B cell (primary cell): Measurements from ENCODE around the gene VIPR2. TPM values are rescaled to one million over a fixed set of nuclear protein-coding genes. Genes with fewer than 3 reads are reported as not detected.

Experiments
- ATAC-seq: fragments of 200-7000 bp; cut with Tn5 transposase; one replicate; pipeline ENCODE4 v1.10.0; 2021; ENCODE audit warnings: low read depth, mild to moderate bottlenecking, moderate number of reproducible peaks, moderate library complexity
- CTCF ChIA-PET: fragments of 350-600 bp; sonication (Branson Sonifier 250); formaldehyde crosslinking; loops from one replicate; lab custom pipeline; 2021; ENCODE audit warnings: antibody characterized with exemption, inconsistent platforms; lab: Charles Lee
- POLR2A ChIA-PET: fragments of 350-600 bp; sonication (Branson Sonifier 250); formaldehyde crosslinking; loops from one replicate; lab custom pipeline; 2021; ENCODE audit warnings: antibody characterized with exemption; lab: Charles Lee
- DNase-seq: peaks from one replicate; pipeline ENCODE4 v3.0.0; 2013
- H2AFZ ChIP-seq: 2 replicates; pipeline ENCODE4 v1.6.1; 2012; ENCODE audit warnings: mild to moderate bottlenecking, low read depth, low read length; ENCODE audit not compliant: insufficient read depth, poor library complexity, severe bottlenecking
- H3K27ac ChIP-seq, 2 donors: 1 replicate in 1 of 2; 2 replicates in 1 of 2; pipeline ENCODE4 v1.5.1; 2012 to 2013; ENCODE audit warnings: low read length in 2 of 2, mild to moderate bottlenecking in 2 of 2, moderate library complexity in 1 of 2
- H3K27me3 ChIP-seq, 4 experiments: fragments of 200-600 bp in 1 of 4; sonication (generic) in 1 of 4; replicated peaks in 1 of 4; 1 replicate in 2 of 4; 2 replicates in 2 of 4; pipeline versions ENCODE4 v1.6.1 to v1.7.0; 2013 to 2016; ENCODE audit warnings: low read length in 3 of 4, mild to moderate bottlenecking in 2 of 4, mixed read lengths in 1 of 4, moderate library complexity in 1 of 4; ENCODE audit not compliant: insufficient read depth in 4 of 4, control insufficient read depth in 3 of 4; ENCODE audit errors: control extremely low read depth in 1 of 4
- H3K36me3 ChIP-seq, 2 experiments: replicated peaks in 1 of 2; 1 replicate in 1 of 2; 2 replicates in 1 of 2; pipeline versions ENCODE4 v1.6.1 to v1.7.1; 2013; ENCODE audit warnings: low read length in 1 of 2; ENCODE audit not compliant: insufficient read depth in 2 of 2, control insufficient read depth in 1 of 2; ENCODE audit errors: control extremely low read depth in 1 of 2, extremely low read depth in 1 of 2
- H3K4me1 ChIP-seq, 2 donors: fragments of 200-600 bp in 1 of 2; sonication (generic) in 1 of 2; 1 replicate in 1 of 2; 2 replicates in 1 of 2; pipeline versions ENCODE4 v1.5.1 to v1.6.1; 2013 to 2017; ENCODE audit warnings: low read length in 2 of 2; ENCODE audit not compliant: control insufficient read depth in 2 of 2, insufficient read depth in 2 of 2
- H3K4me2 ChIP-seq: replicated peaks from 2 replicates; pipeline ENCODE3; 2012; ENCODE audit warnings: mild to moderate bottlenecking, low read depth, low read length; ENCODE audit not compliant: poor library complexity, severe bottlenecking
- H3K4me3 ChIP-seq, 5 experiments: fragments of 200-600 bp in 1 of 5; sonication (generic) in 1 of 5; 1 replicate in 3 of 5; 2 replicates in 2 of 5; pipeline versions ENCODE4 v1.5.1 to v1.7.0; 2011 to 2016; ENCODE audit warnings: low read length in 4 of 5, mild to moderate bottlenecking in 4 of 5, low read depth in 2 of 5, control low read depth in 1 of 5, moderate library complexity in 1 of 5; ENCODE audit not compliant: insufficient read depth in 1 of 5; ENCODE audit errors: control extremely low read depth in 1 of 5, extremely low read depth in 1 of 5
- H3K79me2 ChIP-seq: fragments of 200-600 bp; sonication (generic); one replicate; pipeline ENCODE4 v1.6.0; 2016; ENCODE audit warnings: low read length; ENCODE audit not compliant: control insufficient read depth, insufficient read depth
- H3K9ac ChIP-seq: fragments of 200-600 bp; sonication (generic); 2 replicates; pipeline ENCODE4 v1.6.1; 2017; ENCODE audit warnings: mild to moderate bottlenecking, low read length, moderate library complexity
- H3K9me3 ChIP-seq, 3 donors: one replicate each; pipeline versions ENCODE4 v1.6.1 to v1.7.1; 2013; ENCODE audit warnings: low read length in 2 of 3; ENCODE audit not compliant: control insufficient read depth in 2 of 3, insufficient read depth in 1 of 3; ENCODE audit errors: control extremely low read depth in 1 of 3
- H4K20me1 ChIP-seq: 2 replicates; pipeline ENCODE4 v1.6.0; 2012; ENCODE audit warnings: mild to moderate bottlenecking, low read length; ENCODE audit not compliant: insufficient read depth, control insufficient read depth, poor library complexity, severe bottlenecking
- H3K27ac Mint-ChIP-seq: one replicate; pipeline ENCODE4 v1.8.0; 2021; ENCODE audit warnings: mixed read lengths
- H3K27me3 Mint-ChIP-seq: one replicate; pipeline ENCODE4 v1.8.0; 2021; ENCODE audit warnings: mixed read lengths
- H3K4me1 Mint-ChIP-seq: one replicate; pipeline ENCODE4 v1.8.0; 2021; ENCODE audit warnings: mixed read lengths
- H3K4me3 Mint-ChIP-seq: one replicate; pipeline ENCODE4 v1.8.0; 2021; ENCODE audit warnings: mixed read lengths
- H3K9me3 Mint-ChIP-seq: one replicate; pipeline ENCODE4 v1.8.0; 2022; ENCODE audit warnings: mixed read lengths; ENCODE audit not compliant: insufficient read depth
- CTCF ChIP-seq: fragments of 200-600 bp; IDR thresholded peaks from one replicate; pipeline ENCODE4 v1.8.0; 2022; ENCODE audit warnings: antibody characterized with exemption, mild to moderate bottlenecking
- EZH2 ChIP-seq: IDR thresholded peaks from 2 replicates; pipeline ENCODE4 v1.6.1; 2012; ENCODE audit warnings: borderline replicate concordance, low read depth, mild to moderate bottlenecking, moderate library complexity, low read length; ENCODE audit not compliant: insufficient read depth, poor library complexity, severe bottlenecking
- WGBS: methylation state at CpG from one replicate; pipeline ENCODE4 v1.1.5; 2013; ENCODE audit warnings: missing lambda C conversion rate; ENCODE audit not compliant: insufficient coverage; 5-methylcytosine and 5-hydroxymethylcytosine counted together
- intact Hi-C: fragments of 100-400 bp; cut with micrococcal nuclease; formaldehyde crosslinking; loops from one replicate; pipeline ENCODE4 v1.10.0; 2022
- polyA plus RNA-seq: library from polyadenylated mRNA; depleted of rRNA; stranded (reverse); fragments of >200 nt; gene quantifications from 2 replicates; pipeline ENCODE4 v1.2.3, GENCODE V29; 2012
- total RNA-seq, 2 donors: library from RNA; stranded (reverse); fragments of 120-200 nt in 1 of 2; gene quantifications; 1 replicate in 1 of 2; 2 replicates in 1 of 2; pipeline versions ENCODE4 v1.2.3 to v1.2.4, GENCODE V29; 2013 to 2022

The VIPR2 gene
- total and polyA plus RNA-seq, 2 donors (not counting 1 experiment from before 2014, with no cell fraction given), result not detected

DNA sequence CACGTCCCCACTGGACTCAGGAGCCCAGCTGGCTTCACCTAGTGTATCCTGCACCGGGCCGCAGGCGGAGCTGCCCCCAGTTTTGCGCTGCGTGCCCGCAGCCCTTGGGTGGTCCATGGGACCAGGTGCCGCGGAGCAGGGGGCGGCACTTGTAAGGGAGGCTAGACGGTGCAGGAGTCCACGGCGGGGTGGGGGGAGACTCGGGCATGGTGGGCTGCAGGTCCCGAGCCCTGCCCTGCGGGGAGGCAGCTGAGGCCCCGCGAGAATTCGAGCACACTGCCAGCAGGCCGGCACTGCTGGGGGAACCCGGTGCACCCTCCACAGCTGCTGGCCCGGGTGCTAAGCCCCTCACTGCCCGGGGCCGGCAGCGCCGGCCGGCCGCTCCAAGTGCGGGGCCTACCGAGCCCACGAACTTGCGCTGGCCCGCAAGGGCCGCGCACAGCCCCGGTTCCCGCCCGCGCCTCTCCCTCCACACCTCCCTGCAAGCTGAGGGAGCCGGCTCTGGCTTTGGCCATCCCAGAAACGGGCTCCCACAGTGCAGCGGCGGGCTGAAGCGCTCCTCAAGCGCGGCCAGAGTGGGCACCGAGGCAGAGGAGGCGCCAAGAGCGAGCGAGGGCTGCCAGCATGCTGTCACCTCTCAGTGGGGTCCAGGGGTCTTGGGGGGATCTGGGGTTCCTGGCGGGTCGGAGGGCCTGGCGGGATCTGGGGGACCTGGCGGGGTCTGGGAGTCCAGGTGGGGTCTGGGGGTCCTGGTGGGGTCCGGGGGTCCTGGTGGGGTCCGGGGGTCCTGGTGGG is 81.4 kb downstream of the VIPR2 start:
- intact Hi-C loops, result no loop called here
- H3K27ac Mint-ChIP-seq, result no peak overlapping the region
- TF ChIP-seq CTCF (no peak), EZH2 (no peak)
- no peak overlapping the region for H3K4me2 ChIP-seq
- DNase-seq, result no peak
- no peak overlapping the region for H3K4me3 ChIP-seq
- peaks cover 3% of the 10 kb centered on the region for H3K9me3 Mint-ChIP-seq
- CTCF ChIA-PET, result no interaction called here
- H3K4me3 Mint-ChIP-seq, result no peak overlapping the region
- POLR2A ChIA-PET, result no interaction called here
- no peak overlapping the region for H2AFZ ChIP-seq
- 95% methylated on average over 52 of the region's 56 CpGs for WGBS
- H3K4me1 Mint-ChIP-seq, result no peaks in the 10 kb centered on the region
- peaks cover 0 to 20% (median 0%) of the 10 kb centered on the region in 3 donors for H3K9me3 ChIP-seq
- H3K79me2 ChIP-seq, result no peaks in the 10 kb centered on the region
- H3K4me1 ChIP-seq, result no peaks in the 10 kb centered on the region
- H3K9ac ChIP-seq, result no peak overlapping the region
- H3K36me3 ChIP-seq, result no peaks in the 10 kb centered on the region
- H3K27me3 ChIP-seq, result no peaks in the 10 kb centered on the region
- no peaks in the 10 kb centered on the region for H3K27me3 Mint-ChIP-seq
- no peak overlapping the region for H3K27ac ChIP-seq
- no peak for ATAC-seq
- H4K20me1 ChIP-seq, result no peaks in the 10 kb centered on the region

- DNase-seq (no peak), ATAC-seq (no peak)
- H3K9me3 ChIP-seq, result peaks cover 0 to 20% (median 0%) of the 10 kb centered on the region in 3 donors
- no peak overlapping the region for H3K27ac Mint-ChIP-seq
- CTCF ChIA-PET, result no interaction called here
- no peak overlapping the region for H3K4me2 ChIP-seq
- no peak overlapping the region for H3K4me3 Mint-ChIP-seq
- H3K9me3 Mint-ChIP-seq, result peaks cover 3% of the 10 kb centered on the region
- H3K9ac ChIP-seq, result no peak overlapping the region
- TF ChIP-seq EZH2 (no peak), CTCF (no peak)
- WGBS, result 98% methylated on average over 5 of the region's 8 CpGs
- H3K79me2 ChIP-seq, result no peaks in the 10 kb centered on the region
- H3K27me3 ChIP-seq, result no peaks in the 10 kb centered on the region
- no peaks in the 10 kb centered on the region for H3K4me1 Mint-ChIP-seq
- no peaks in the 10 kb centered on the region for H3K4me1 ChIP-seq
- intact Hi-C loops, result no loop called here
- H3K4me3 ChIP-seq, result no peak overlapping the region
- H3K27ac ChIP-seq, result no peak overlapping the region
- no peak overlapping the region for H2AFZ ChIP-seq
- POLR2A ChIA-PET, result no interaction called here
- no peaks in the 10 kb centered on the region for H3K27me3 Mint-ChIP-seq
- no peaks in the 10 kb centered on the region for H4K20me1 ChIP-seq
- no peaks in the 10 kb centered on the region for H3K36me3 ChIP-seq
Observed at GRCh38 chr7:159062569-159062968, 82.1 kb downstream of the VIPR2 start.
